ENCODE results near the gene THY1.

The THY1 gene

GRCh38 chr11:119421351-119421750, 1.6 kb downstream of the THY1 start:
- TF ChIP-seq POLR2A (IDR thresholded peaks at IDR 0.05; ENCODE audit: low read depth, low read length) (no peak), PAX5 (IDR thresholded peaks at IDR 0.05; ENCODE audit: insufficient read depth, low read length, severe bottlenecking) (no peak), POLR2AphosphoS5 (IDR thresholded peaks at IDR 0.05; ENCODE audit: low read depth, low read length) (no peak), TAF1 (IDR thresholded peaks at IDR 0.05; ENCODE audit: low read depth, low read length) (no peak), POU2F2 (IDR thresholded peaks at IDR 0.05; ENCODE audit: low read depth, low read length) (no peak), SPI1 (IDR thresholded peaks at IDR 0.05; ENCODE audit: low read depth, low read length) (no peak)
- DNase-seq (ENCODE audit: insufficient read length, low spot score) (no peak), FAIRE-seq (no peak)

- TF ChIP-seq POU2F2 (IDR thresholded peaks at IDR 0.05; ENCODE audit: low read depth, low read length) = no peak
- no peak for TF ChIP-seq PAX5 (IDR thresholded peaks at IDR 0.05; ENCODE audit: insufficient read depth, low read length, severe bottlenecking)
- TF ChIP-seq POLR2AphosphoS5 (IDR thresholded peaks at IDR 0.05; ENCODE audit: low read depth, low read length) = no peak
- no peak for TF ChIP-seq SPI1 (IDR thresholded peaks at IDR 0.05; ENCODE audit: low read depth, low read length)
- TF ChIP-seq POLR2A (IDR thresholded peaks at IDR 0.05; ENCODE audit: low read depth, low read length) = no peak
- no peak for TF ChIP-seq TAF1 (IDR thresholded peaks at IDR 0.05; ENCODE audit: low read depth, low read length)
- DNase-seq (ENCODE audit: insufficient read length, low spot score) (no peak), FAIRE-seq (no peak)
These were observed 2.3 kb downstream of the THY1 start for GRCh38 chr11:119420631-119421030.

- TF ChIP-seq SPI1 (IDR thresholded peaks at IDR 0.05; ENCODE audit: low read depth, low read length) (no peak), POLR2A (IDR thresholded peaks at IDR 0.05; ENCODE audit: low read depth, low read length) (no peak), TAF1 (IDR thresholded peaks at IDR 0.05; ENCODE audit: low read depth, low read length) (no peak), PAX5 (IDR thresholded peaks at IDR 0.05; ENCODE audit: insufficient read depth, low read length, severe bottlenecking) (no peak), POLR2AphosphoS5 (IDR thresholded peaks at IDR 0.05; ENCODE audit: low read depth, low read length) (no peak), POU2F2 (IDR thresholded peaks at IDR 0.05; ENCODE audit: low read depth, low read length) (no peak)
- no peak for FAIRE-seq
- no peak for DNase-seq (ENCODE audit: insufficient read length, low spot score)
These were observed 3.0 kb downstream of the THY1 start for GRCh38 chr11:119419834-119420492.

GRCh38 chr11:119419246-119419645, 3.7 kb downstream of the THY1 start:
- DNase-seq (ENCODE audit: insufficient read length, low spot score) (no peak), FAIRE-seq (no peak)
- TF ChIP-seq POU2F2 (IDR thresholded peaks at IDR 0.05; ENCODE audit: low read depth, low read length) (no peak), POLR2AphosphoS5 (IDR thresholded peaks at IDR 0.05; ENCODE audit: low read depth, low read length) (no peak), PAX5 (IDR thresholded peaks at IDR 0.05; ENCODE audit: insufficient read depth, low read length, severe bottlenecking) (no peak), POLR2A (IDR thresholded peaks at IDR 0.05; ENCODE audit: low read depth, low read length) (no peak), SPI1 (IDR thresholded peaks at IDR 0.05; ENCODE audit: low read depth, low read length) (no peak), TAF1 (IDR thresholded peaks at IDR 0.05; ENCODE audit: low read depth, low read length) (no peak)

GRCh38 chr11:119418759-119419158, 4.2 kb downstream of the THY1 start:
- FAIRE-seq (no peak), DNase-seq (ENCODE audit: insufficient read length, low spot score) (no peak)
- TF ChIP-seq POLR2A (IDR thresholded peaks at IDR 0.05; ENCODE audit: low read depth, low read length) = no peak
- TF ChIP-seq POLR2AphosphoS5 (IDR thresholded peaks at IDR 0.05; ENCODE audit: low read depth, low read length) = no peak
- no peak for TF ChIP-seq POU2F2 (IDR thresholded peaks at IDR 0.05; ENCODE audit: low read depth, low read length)
- no peak for TF ChIP-seq PAX5 (IDR thresholded peaks at IDR 0.05; ENCODE audit: insufficient read depth, low read length, severe bottlenecking)
- no peak for TF ChIP-seq TAF1 (IDR thresholded peaks at IDR 0.05; ENCODE audit: low read depth, low read length)
- TF ChIP-seq SPI1 (IDR thresholded peaks at IDR 0.05; ENCODE audit: low read depth, low read length) = no peak

- no peak for FAIRE-seq
- no peak for DNase-seq (ENCODE audit: insufficient read length, low spot score)
- no peak for TF ChIP-seq PAX5 (IDR thresholded peaks at IDR 0.05; ENCODE audit: insufficient read depth, low read length, severe bottlenecking)
These were observed 5.0 kb downstream of the THY1 start for GRCh38 chr11:119417726-119418540.

GRCh38 chr11:119416606-119417580, 6.1 kb downstream of the THY1 start:
- DNase-seq (ENCODE audit: insufficient read length, low spot score) = no peak
- FAIRE-seq = no peak
- TF ChIP-seq SPI1 (IDR thresholded peaks at IDR 0.05; ENCODE audit: low read depth, low read length) (no peak), TAF1 (IDR thresholded peaks at IDR 0.05; ENCODE audit: low read depth, low read length) (no peak), POU2F2 (IDR thresholded peaks at IDR 0.05; ENCODE audit: low read depth, low read length) (no peak), POLR2AphosphoS5 (IDR thresholded peaks at IDR 0.05; ENCODE audit: low read depth, low read length) (no peak), PAX5 (IDR thresholded peaks at IDR 0.05; ENCODE audit: insufficient read depth, low read length, severe bottlenecking) (no peak), POLR2A (IDR thresholded peaks at IDR 0.05; ENCODE audit: low read depth, low read length) (no peak)

- FAIRE-seq = no peak
- no peak for DNase-seq (ENCODE audit: insufficient read length, low spot score)
- TF ChIP-seq SPI1 (IDR thresholded peaks at IDR 0.05; ENCODE audit: low read depth, low read length) (no peak), TAF1 (IDR thresholded peaks at IDR 0.05; ENCODE audit: low read depth, low read length) (no peak), POLR2AphosphoS5 (IDR thresholded peaks at IDR 0.05; ENCODE audit: low read depth, low read length) (no peak), POU2F2 (IDR thresholded peaks at IDR 0.05; ENCODE audit: low read depth, low read length) (no peak)
These were observed 7.0 kb downstream of the THY1 start for GRCh38 chr11:119415966-119416365.

- FAIRE-seq (no peak), DNase-seq (ENCODE audit: insufficient read length, low spot score) (no peak)
- TF ChIP-seq POLR2AphosphoS5 (IDR thresholded peaks at IDR 0.05; ENCODE audit: low read depth, low read length) (no peak), SPI1 (IDR thresholded peaks at IDR 0.05; ENCODE audit: low read depth, low read length) (no peak), PAX5 (IDR thresholded peaks at IDR 0.05; ENCODE audit: insufficient read depth, low read length, severe bottlenecking) (no peak), POU2F2 (IDR thresholded peaks at IDR 0.05; ENCODE audit: low read depth, low read length) (no peak), POLR2A (IDR thresholded peaks at IDR 0.05; ENCODE audit: low read depth, low read length) (no peak), TAF1 (IDR thresholded peaks at IDR 0.05; ENCODE audit: low read depth, low read length) (no peak)
These were observed 7.5 kb downstream of the THY1 start for GRCh38 chr11:119415517-119415916.

Measured in GM12891 (cell line).